HepG2 (cell line): Measurements from ENCODE around the gene TMCO6. TPM values are rescaled to one million over a fixed set of nuclear protein-coding genes. Genes with fewer than 3 reads are reported as not detected.
A peak's percentile ranks its signal among the peaks of the same experiment; 100 is the strongest.

Experiments used
- ATAC-seq: fragments of 200-7000 bp; cut with Tn5 transposase; 3 replicates; pipeline ENCODE4 v1.9.1; 2020; ENCODE audit warnings: mild to moderate bottlenecking, moderate library complexity
- Bru-seq: library from RNA; stranded (reverse); fragments of 400-500 nt; gene quantifications from one replicate; lab custom pipeline; 2021; lab: Mats Ljungman, UMichigan
- BruChase-seq, 2 experiments: library from RNA; stranded (reverse); fragments of 400-500 nt; gene quantifications; one replicate each; lab custom pipeline; 2021; lab: Mats Ljungman, UMichigan
- BruUV-seq: library from RNA; stranded (reverse); fragments of 400-500 nt; replicated peaks from 2 replicates; lab custom pipeline; 2021; lab: Mats Ljungman, UMichigan
- CTCF ChIA-PET: fragments of 300-600 bp; formaldehyde crosslinking; extraction: SDS; loops from one replicate; lab custom pipeline; 2021; ENCODE audit warnings: low total read pairs, inconsistent platforms, low intra/inter-chr PET ratio; lab: Yijun Ruan, JAX
- POLR2A ChIA-PET: fragments of 350-600 bp; sonication (Branson Sonifier 250); formaldehyde crosslinking; loops from one replicate; lab custom pipeline; 2020; ENCODE audit warnings: antibody characterized with exemption, inconsistent platforms; lab: Yijun Ruan, JAX
- DNase-seq: peaks from one replicate; pipeline ENCODE4 v3.0.0-alpha.2; 2015; ENCODE audit warnings: low spot score
- FAIRE-seq: peaks from 3 replicates; lab custom pipeline; 2011; peaks lifted over from hg19 to GRCh38; lab: Jason Lieb, UNC
- H2AFZ ChIP-seq: one replicate; pipeline ENCODE4 v1.6.1; 2011; ENCODE audit warnings: low read length, inconsistent platforms
- H3K27ac ChIP-seq: fragments of 300-600 bp; 3 replicates; pipeline ENCODE4 v1.8.0; 2011; ENCODE audit warnings: mixed run types, mild to moderate bottlenecking, mixed read lengths, low read length, inconsistent platforms; ENCODE audit not compliant: insufficient read depth; ENCODE audit errors: extremely low read length
- H3K27me3 ChIP-seq, 2 experiments: fragments of 200-600 bp in 1 of 2; 2 replicates in 1 of 2; 3 replicates in 1 of 2; pipeline versions ENCODE4 v1.6.0 to v1.8.0; 2011; ENCODE audit warnings: low read length in 2 of 2, mild to moderate bottlenecking in 2 of 2, moderate library complexity in 2 of 2, inconsistent platforms in 1 of 2; ENCODE audit not compliant: insufficient read depth in 2 of 2, control insufficient read depth in 1 of 2
- H3K36me3 ChIP-seq, 2 experiments: fragments of 200-600 bp in 1 of 2; replicated peaks in 1 of 2; 2 replicates in 1 of 2; 3 replicates in 1 of 2; pipeline versions ENCODE4 v1.5.1 to v1.8.0; 2011; ENCODE audit warnings: low read length in 2 of 2, inconsistent platforms in 1 of 2; ENCODE audit not compliant: insufficient read depth in 2 of 2, control insufficient read depth in 1 of 2
- H3K4me1 ChIP-seq: 2 replicates; pipeline ENCODE4 v1.5.1; 2012; ENCODE audit warnings: low read length, inconsistent platforms; ENCODE audit not compliant: insufficient read depth
- H3K4me2 ChIP-seq: 2 replicates; pipeline ENCODE4 v1.6.0; 2011; ENCODE audit warnings: low read depth, low read length, inconsistent platforms
- H3K4me3 ChIP-seq, 3 experiments: fragments of 200-600 bp in 1 of 3; sonication (generic), shearing (Covaris generic) in 1 of 3; replicated peaks in 1 of 3; 2 replicates each; pipeline ENCODE4 v1.5.1; 2011 to 2016; ENCODE audit warnings: low read length in 3 of 3, inconsistent platforms in 2 of 3, low read depth in 2 of 3, mild to moderate bottlenecking in 2 of 3, control low read depth in 1 of 3, mixed read lengths in 1 of 3; ENCODE audit not compliant: insufficient read depth in 1 of 3
- H3K79me2 ChIP-seq: one replicate; pipeline ENCODE4 v1.6.1; 2011; ENCODE audit warnings: low read length, inconsistent platforms; ENCODE audit not compliant: insufficient read depth
- H3K9ac ChIP-seq: 2 replicates; pipeline ENCODE4 v1.6.0; 2011; ENCODE audit warnings: mild to moderate bottlenecking, low read depth, low read length, inconsistent platforms; ENCODE audit not compliant: insufficient read depth
- H3K9me3 ChIP-seq: 2 replicates; pipeline ENCODE4 v1.5.1; 2012; ENCODE audit warnings: mild to moderate bottlenecking, low read length
- H4K20me1 ChIP-seq: 2 replicates; pipeline ENCODE4 v1.6.0; 2011; ENCODE audit warnings: inconsistent platforms, mild to moderate bottlenecking, low read length, moderate library complexity; ENCODE audit not compliant: insufficient read depth
- ARID2 ChIP-seq: sonication (generic); formaldehyde crosslinking; IDR thresholded peaks from 2 replicates; pipeline ENCODE4 v1.8.1; 2022; ENCODE audit warnings: mild to moderate bottlenecking, missing genetic modification reagents, borderline replicate concordance
- CREM ChIP-seq, 2 experiments: sonication (generic) in 1 of 2; formaldehyde crosslinking in 1 of 2; IDR thresholded peaks; 2 replicates each; pipeline versions ENCODE4 v1.4.0 to v1.6.1; 2016 to 2020; ENCODE audit warnings: antibody characterized with exemption in 1 of 2, mild to moderate bottlenecking in 1 of 2, missing genetic modification reagents in 1 of 2
- DNMT3B ChIP-seq: conservative IDR thresholded peaks from 2 replicates; pipeline ENCODE4 v1.6.1; 2016; ENCODE audit warnings: missing biosample characterization, control low read depth
- ESRRA ChIP-seq: sonication (generic); formaldehyde crosslinking; IDR thresholded peaks from 2 replicates; pipeline ENCODE4 v1.5.1; 2020; ENCODE audit warnings: mild to moderate bottlenecking, low read depth, missing genetic modification reagents
- RBM39 ChIP-seq: fragments of 200-400 bp; formaldehyde crosslinking; IDR thresholded peaks from one replicate; pipeline ENCODE4 v1.6.1; 2018; ENCODE audit warnings: antibody characterized with exemption, mild to moderate bottlenecking, low read depth, low read length; ENCODE audit not compliant: poor library complexity, severe bottlenecking
- SKIL ChIP-seq: sonication (generic); formaldehyde crosslinking; IDR thresholded peaks from 2 replicates; pipeline ENCODE4 v1.8.0; 2022; ENCODE audit warnings: missing genetic modification reagents, mild to moderate bottlenecking, moderate library complexity, borderline replicate concordance
- ZBTB1 ChIP-seq: sonication (generic); formaldehyde crosslinking; IDR thresholded peaks from 2 replicates; pipeline ENCODE4 v1.4.0; 2020; ENCODE audit warnings: missing genetic modification reagents, borderline replicate concordance
- ZBTB7B ChIP-seq: sonication (generic); formaldehyde crosslinking; IDR thresholded peaks from 2 replicates; pipeline ENCODE4 v1.4.0; 2020; ENCODE audit warnings: missing genetic modification reagents
- ZNF18 ChIP-seq: sonication (generic); formaldehyde crosslinking; IDR thresholded peaks from 2 replicates; pipeline ENCODE4 v1.8.0; 2022; ENCODE audit warnings: mild to moderate bottlenecking, missing genetic modification reagents; ENCODE audit not compliant: insufficient replicate concordance
- ZNF383 ChIP-seq: sonication (generic); formaldehyde crosslinking; IDR thresholded peaks from 2 replicates; pipeline ENCODE4 v1.4.0; 2020; ENCODE audit warnings: missing genetic modification reagents, mild to moderate bottlenecking, borderline replicate concordance
- ZNF788 ChIP-seq: sonication (generic); formaldehyde crosslinking; IDR thresholded peaks from 2 replicates; pipeline ENCODE4 v1.5.0; 2020; ENCODE audit warnings: mild to moderate bottlenecking, missing genetic modification reagents, borderline replicate concordance
- whole genome bisulfite sequencing: methylation state at CpG from one replicate; pipeline ENCODE4 v1.1.6; 2017; ENCODE audit warnings: low lambda C conversion rate; 5-methylcytosine and 5-hydroxymethylcytosine counted together
- in situ Hi-C: cut with HindIII; loops from 2 replicates; pipeline ENCODE4 v1.10.0; 2017; ENCODE audit warnings: low pct_unique_long_range_greater_than_20kb; ENCODE audit not compliant: extremely low pct_ligation_motif_present
- intact Hi-C: fragments of 100-400 bp; cut with micrococcal nuclease; formaldehyde crosslinking; loops from one replicate; pipeline ENCODE4 v1.10.0; 2022; ENCODE audit not compliant: unreplicated experiment
- long read RNA-seq, 2 experiments: library from RNA in 1 of 2; library from polyadenylated mRNA in 1 of 2; stranded (forward) in 1 of 2; unstranded in 1 of 2; transcript quantifications; one replicate each; pipeline ENCODE4 v2.0.0, GENCODE V29; 2019 to 2022
- polyA minus RNA-seq, 3 experiments: library from RNA; depleted of rRNA, polyadenylated mRNA; stranded (reverse); fragments of >200 nt; gene quantifications; 2 replicates each; pipeline ENCODE4 v1.2.3, GENCODE V29; 2011; ENCODE audit warnings: low replicate concordance in 1 of 3
- polyA plus RNA-seq, 8 experiments: library from polyadenylated mRNA; depleted of rRNA in 3 of 8; stranded (reverse) in 7 of 8; unstranded in 1 of 8; fragments of >200 nt; fragmentation: Illumina TruSeq in 4 of 8; extraction: Trizol in 4 of 8; gene quantifications; 2 replicates each; pipeline versions ENCODE4 v1.2.1 to v1.2.3, GENCODE V29; 2011 to 2016; ENCODE audit warnings: low read depth in 4 of 8, missing spikeins in 1 of 8, mixed read lengths in 1 of 8; ENCODE audit not compliant: insufficient read depth in 1 of 8
- total RNA-seq, 5 experiments: library from RNA; depleted of rRNA; stranded (reverse); fragments of >200 nt; fragmentation: Illumina TruSeq; extraction: Trizol; gene quantifications; 2 replicates each; pipeline ENCODE4 v1.2.3, GENCODE V29; 2016; ENCODE audit warnings: low read depth in 1 of 5

The TMCO6 gene
- total RNA-seq (2016; rRNA removed; fragmentation: Illumina TruSeq; extraction: Trizol) = 8.2 and 16.6 TPM in 2 replicates
- total RNA-seq (2016; cell fraction: cytosol; rRNA removed; fragmentation: Illumina TruSeq; extraction: Trizol; ENCODE audit: low read depth) = 5.8 and 7.1 TPM in 2 replicates
- 7.7 and 17.8 TPM in 2 replicates for total RNA-seq (2016; cell fraction: insoluble cytoplasmic fraction; rRNA removed; fragmentation: Illumina TruSeq; extraction: Trizol)
- total RNA-seq (2016; cell fraction: membrane; rRNA removed; fragmentation: Illumina TruSeq; extraction: Trizol) = 6.2 and 7.2 TPM in 2 replicates
- 33.8 and 34.3 TPM in 2 replicates for total RNA-seq (2016; cell fraction: nucleus; rRNA removed; fragmentation: Illumina TruSeq; extraction: Trizol)
- 28.2 and 36.3 TPM in 2 replicates for polyA plus RNA-seq (2011; rRNA removed)
- 19.5 and 25.9 TPM in 2 replicates for polyA plus RNA-seq (2011; cell fraction: cytosol; rRNA removed)
- 235 and 295 TPM in 2 replicates for polyA plus RNA-seq (2011; cell fraction: nucleus; rRNA removed)
- 17.5 and 19.3 TPM in 2 replicates for polyA plus RNA-seq (2012)
- 2.1 and 2.6 TPM in 2 replicates for polyA plus RNA-seq (2016; cell fraction: cytosol; fragmentation: Illumina TruSeq; extraction: Trizol; ENCODE audit: low read depth)
- polyA plus RNA-seq (2016; cell fraction: insoluble cytoplasmic fraction; fragmentation: Illumina TruSeq; extraction: Trizol; ENCODE audit: low read depth) = 5.9 and 6.4 TPM in 2 replicates
- 3.2 and 5.9 TPM in 2 replicates for polyA plus RNA-seq (2016; cell fraction: membrane; fragmentation: Illumina TruSeq; extraction: Trizol; ENCODE audit: low read depth)
- polyA plus RNA-seq (2016; cell fraction: nucleus; fragmentation: Illumina TruSeq; extraction: Trizol; ENCODE audit: insufficient read depth, low read depth) = 57.6 and 58.2 TPM in 2 replicates
- polyA minus RNA-seq (2011; rRNA and poly(A)+ RNA removed; ENCODE audit: low replicate concordance) = 28.7 and 45.7 TPM in 2 replicates
- polyA minus RNA-seq (2011; cell fraction: cytosol; rRNA and poly(A)+ RNA removed) = 5.5 and 5.7 TPM in 2 replicates
- polyA minus RNA-seq (2011; cell fraction: nucleus; rRNA and poly(A)+ RNA removed) = 74.2 and 90.0 TPM in 2 replicates
- percentile 76 among the genes with signal in this experiment for Bru-seq, nascent RNA
- percentile 76 among the genes with signal in this experiment for BruChase-seq, experiment 1, labeled RNA remaining after a 6-hour chase
- BruChase-seq, experiment 2, labeled RNA remaining after a 2-hour chase = percentile 73 among the genes with signal in this experiment
- long read RNA-seq, experiment 1, partial matches to known transcripts = 1 of 8 reads
- long read RNA-seq, experiment 1, other reads (novel, unspliced or antisense) = 3 of 8 reads
- long read RNA-seq, experiment 2, transcript TMCO6-203 (12 exons, 1,887 nt) = major isoform, 7 of 8 reads
- long read RNA-seq, experiment 2, partial matches to known transcripts = 0 of 8 reads
- long read RNA-seq, experiment 2, other reads (novel, unspliced or antisense) = 1 of 8 reads

GRCh38 chr5:140639148-140639981 lies at the start of gene TMCO6:
Gene TMCO6, plus strand, starts transcription at chr5:140639451. Its CDS starts 77 bp downstream, at chr5:140639528.
- FAIRE-seq = peak; percentile 100
- TSS peak; percentile 57 for BruUV-seq
- Histone ChIP-seq H4K20me1 (no peaks in the 10 kb centered on the region), H3K4me2 (peak within 1 kb of the TSS; percentile 88), H2AFZ (no peak within 1 kb of the TSS), H3K4me1 (peaks cover 67% of the 10 kb centered on the region), H3K9me3 (no peaks in the 10 kb centered on the region), H3K27me3 (no peaks in the 10 kb centered on the region), H3K9ac (peak within 1 kb of the TSS; percentile 87), H3K36me3 (peaks cover 8 to 22% of the 10 kb centered on the region in 2 experiments; a peak in 4 of 5 replicates), H3K79me2 (peaks cover 23% of the 10 kb centered on the region), H3K4me3 (peak within 1 kb of the TSS; percentile 67 to 89 (median 71)), H3K27ac (peak within 1 kb of the TSS; percentile 94)
- ChIA-PET POLR2A (interaction anchor here (0.9 to 6.5 kb wide), 17 partner anchors 8 to 293 kb away, joined by 3 to 84 read pairs (median 5); partner anchors contain the start of genes ANKHD1, EIF4EBP3, HARS1 and HARS2), CTCF (interaction anchor here (1.4 kb wide), 1 partner anchor 64 kb away, joined by 7 read pairs; no protein-coding TSS in a partner anchor)
- ATAC-seq = peak; percentile 90
- in situ Hi-C loops (no loop called here), intact Hi-C loops (loop anchor here (1.0 to 2.0 kb wide), 3 partner anchors 51 to 92 kb away; partner anchors contain the start of genes EIF4EBP3, HARS1 and HARS2)
- DNase-seq = peak; percentile 99
- WGBS = 0% methylated on average over 10 of the region's 63 CpGs
- peak; percentile 72 for TF ChIP-seq SKIL (CRISPR knock-in tag)
- TF ChIP-seq DNMT3B (CRISPR knock-in tag) = no peak
- TF ChIP-seq ZNF18 (CRISPR knock-in tag) = peak; percentile 82
- peak; percentile 18; the same call in 1 of the 2 replicates for TF ChIP-seq ZNF788 (CRISPR knock-in tag)
- TF ChIP-seq ESRRA (CRISPR knock-in tag) = no peak
- peak; percentile 31; the same call in 1 of the 2 replicates for TF ChIP-seq ZBTB7B
- TF ChIP-seq ARID2 (CRISPR knock-in tag) = no peak
- no peak; the same call in 1 of the 2 replicates for TF ChIP-seq ZBTB1 (CRISPR knock-in tag)
- TF ChIP-seq ZNF383 = peak; percentile 97; the same call in 1 of the 2 replicates
- TF ChIP-seq RBM39 = peak; percentile 85
- TF ChIP-seq CREM (IDR thresholded peaks at IDR 0.05) = peak; percentile 70; the same call in 1 of the 2 replicates
- no peak for TF ChIP-seq CREM (CRISPR knock-in tag; IDR thresholded peaks at IDR 0.05)
